Hematopoietic multipotent progenitor cell treated with erythropoietin and hydrocortisone succinate and interleukin-3 and kit ligand, for 6 days (in vitro differentiated cells): ENCODE data around the gene SLC30A5.

Experiments
- DNase-seq: peaks from one replicate; pipeline ENCODE4 v3.0.0-alpha.2; 2015

SLC30A5 gene

GRCh38 chr5:69170495-69170894 is 76.7 kb downstream of the SLC30A5 start:
- DNase-seq, result no peak

- no peak for DNase-seq
Measured at GRCh38 chr5:69170969-69171368, 77.2 kb downstream of the SLC30A5 start.
